ENCODE measurements around the gene PRR18. TPM values are rescaled to one million over a fixed set of nuclear protein-coding genes. Genes with fewer than 3 reads are reported as not detected.

The PRR18 gene
- total and polyA plus RNA-seq, 9 of the 15 experiments (the other 6 are each of a cell fraction or from before 2014, with no cell fraction given) = not detected

DNA sequence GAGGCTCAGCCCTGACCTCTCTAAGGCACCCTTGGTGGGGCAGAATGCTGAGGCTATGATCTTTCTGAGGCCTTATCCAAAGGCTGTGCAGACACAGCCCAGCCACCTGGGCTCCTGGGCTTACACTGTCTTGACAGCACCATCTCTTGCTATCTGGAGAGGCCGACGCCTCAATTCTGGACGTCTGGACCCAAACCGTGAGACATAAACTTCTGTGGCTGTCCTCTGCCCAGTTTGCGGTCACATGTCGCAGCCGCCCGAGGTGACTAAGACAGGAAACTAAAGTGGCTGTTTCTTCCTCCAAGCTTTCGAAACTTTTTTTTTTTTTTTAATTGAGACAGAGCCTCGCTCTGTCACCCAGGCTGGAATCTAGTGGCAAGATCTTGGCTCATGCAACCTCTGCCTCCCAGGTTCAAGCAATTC is 49.3 kb downstream of the PRR18 start (continued):
- TF ChIP-seq ELF2 (CRISPR knock-in tag; IDR thresholded peaks at IDR 0.05) = no peak
- TF ChIP-seq BRD9 (IDR thresholded peaks at IDR 0.05; ENCODE audit: low read depth, partially characterized antibody) = no peak
- TF ChIP-seq RBM22 (IDR thresholded peaks at IDR 0.05; ENCODE audit: low read depth, low read length, poor library complexity, severe bottlenecking) = no peak
- TF ChIP-seq RCOR1 (IDR thresholded peaks at IDR 0.05; ENCODE audit: borderline replicate concordance in 1 of 2, low read depth in 2 of 2, low read length in 2 of 2) = 0 out of 4 replicates have a peak, but pooled peaks of 1 of the 2 experiments have one; percentile 23
- no peak for TF ChIP-seq TCF7 (IDR thresholded peaks at IDR 0.05; ENCODE audit: borderline replicate concordance)
- TF ChIP-seq HMG20A (CRISPR knock-in tag; conservative IDR thresholded peaks at IDR 0.05) = no peak
- no peak for TF ChIP-seq ILK (tag; IDR thresholded peaks at IDR 0.05; ENCODE audit: borderline replicate concordance, low read depth)
- TF ChIP-seq CBX5 (IDR thresholded peaks at IDR 0.05; ENCODE audit: borderline replicate concordance, low read depth) = no peak
- no peak for TF ChIP-seq NCOR1 (IDR thresholded peaks at IDR 0.05)
- TF ChIP-seq RBM15 (IDR thresholded peaks at IDR 0.05; ENCODE audit: insufficient read depth, low read length) = no peak
- no peak for TF ChIP-seq SLC30A9 (CRISPR knock-in tag; IDR thresholded peaks at IDR 0.05)
- TF ChIP-seq MTA3 (IDR thresholded peaks at IDR 0.05; ENCODE audit: borderline replicate concordance) = no peak
- TF ChIP-seq, protein P1, sequence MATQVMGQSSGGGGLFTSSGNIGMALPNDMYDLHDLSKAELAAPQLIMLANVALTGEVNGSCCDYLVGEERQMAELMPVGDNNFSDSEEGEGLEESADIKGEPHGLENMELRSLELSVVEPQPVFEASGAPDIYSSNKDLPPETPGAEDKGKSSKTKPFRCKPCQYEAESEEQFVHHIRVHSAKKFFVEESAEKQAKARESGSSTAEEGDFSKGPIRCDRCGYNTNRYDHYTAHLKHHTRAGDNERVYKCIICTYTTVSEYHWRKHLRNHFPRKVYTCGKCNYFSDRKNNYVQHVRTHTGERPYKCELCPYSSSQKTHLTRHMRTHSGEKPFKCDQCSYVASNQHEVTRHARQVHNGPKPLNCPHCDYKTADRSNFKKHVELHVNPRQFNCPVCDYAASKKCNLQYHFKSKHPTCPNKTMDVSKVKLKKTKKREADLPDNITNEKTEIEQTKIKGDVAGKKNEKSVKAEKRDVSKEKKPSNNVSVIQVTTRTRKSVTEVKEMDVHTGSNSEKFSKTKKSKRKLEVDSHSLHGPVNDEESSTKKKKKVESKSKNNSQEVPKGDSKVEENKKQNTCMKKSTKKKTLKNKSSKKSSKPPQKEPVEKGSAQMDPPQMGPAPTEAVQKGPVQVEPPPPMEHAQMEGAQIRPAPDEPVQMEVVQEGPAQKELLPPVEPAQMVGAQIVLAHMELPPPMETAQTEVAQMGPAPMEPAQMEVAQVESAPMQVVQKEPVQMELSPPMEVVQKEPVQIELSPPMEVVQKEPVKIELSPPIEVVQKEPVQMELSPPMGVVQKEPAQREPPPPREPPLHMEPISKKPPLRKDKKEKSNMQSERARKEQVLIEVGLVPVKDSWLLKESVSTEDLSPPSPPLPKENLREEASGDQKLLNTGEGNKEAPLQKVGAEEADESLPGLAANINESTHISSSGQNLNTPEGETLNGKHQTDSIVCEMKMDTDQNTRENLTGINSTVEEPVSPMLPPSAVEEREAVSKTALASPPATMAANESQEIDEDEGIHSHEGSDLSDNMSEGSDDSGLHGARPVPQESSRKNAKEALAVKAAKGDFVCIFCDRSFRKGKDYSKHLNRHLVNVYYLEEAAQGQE (IDR thresholded peaks at IDR 0.05; ENCODE audit: borderline replicate concordance) = no peak
- TF ChIP-seq, protein P1 (CRISPR knock-in tag; IDR thresholded peaks at IDR 0.05; ENCODE audit: low read depth) = no peak
- no peak for TF ChIP-seq ZNF79 (CRISPR knock-in tag; IDR thresholded peaks at IDR 0.05; ENCODE audit: low read depth)
- TF ChIP-seq JUN (IDR thresholded peaks at IDR 0.05; ENCODE audit: borderline replicate concordance, low read depth, low read length) = no peak
- no peak for TF ChIP-seq JUN (CRISPR knock-in tag; IDR thresholded peaks at IDR 0.05; ENCODE audit: borderline replicate concordance)
- TF ChIP-seq KLF1 (tag; IDR thresholded peaks at IDR 0.05) = no peak
- no peak for TF ChIP-seq ZNF316 (IDR thresholded peaks at IDR 0.05)
- TF ChIP-seq NR2C2 (CRISPR knock-in tag; IDR thresholded peaks at IDR 0.05) = no peak
- TF ChIP-seq NR2C2 (tag; IDR thresholded peaks at IDR 0.05) = 0 out of 2 replicates have a peak, but pooled peaks have one; percentile 3
- TF ChIP-seq CBFA2T3 (IDR thresholded peaks at IDR 0.05) = peak; percentile 40
- TF ChIP-seq ARID1B (IDR thresholded peaks at IDR 0.05) = 0 out of 2 replicates have a peak, but pooled peaks have one; percentile 9
- TF ChIP-seq CAMTA2 (CRISPR knock-in tag; conservative IDR thresholded peaks at IDR 0.05) = no peak
- TF ChIP-seq MED1 (CRISPR knock-in tag; IDR thresholded peaks at IDR 0.05; ENCODE audit: borderline replicate concordance) = no peak
- TF ChIP-seq ZNF778 (CRISPR knock-in tag; IDR thresholded peaks at IDR 0.05) = no peak

Data from K562 (cell line).